Measurements from ENCODE around the gene SORL1-AS1.
A peak's percentile ranks its signal among the peaks of the same experiment; 100 is the strongest.

SORL1-AS1 gene

DNA sequence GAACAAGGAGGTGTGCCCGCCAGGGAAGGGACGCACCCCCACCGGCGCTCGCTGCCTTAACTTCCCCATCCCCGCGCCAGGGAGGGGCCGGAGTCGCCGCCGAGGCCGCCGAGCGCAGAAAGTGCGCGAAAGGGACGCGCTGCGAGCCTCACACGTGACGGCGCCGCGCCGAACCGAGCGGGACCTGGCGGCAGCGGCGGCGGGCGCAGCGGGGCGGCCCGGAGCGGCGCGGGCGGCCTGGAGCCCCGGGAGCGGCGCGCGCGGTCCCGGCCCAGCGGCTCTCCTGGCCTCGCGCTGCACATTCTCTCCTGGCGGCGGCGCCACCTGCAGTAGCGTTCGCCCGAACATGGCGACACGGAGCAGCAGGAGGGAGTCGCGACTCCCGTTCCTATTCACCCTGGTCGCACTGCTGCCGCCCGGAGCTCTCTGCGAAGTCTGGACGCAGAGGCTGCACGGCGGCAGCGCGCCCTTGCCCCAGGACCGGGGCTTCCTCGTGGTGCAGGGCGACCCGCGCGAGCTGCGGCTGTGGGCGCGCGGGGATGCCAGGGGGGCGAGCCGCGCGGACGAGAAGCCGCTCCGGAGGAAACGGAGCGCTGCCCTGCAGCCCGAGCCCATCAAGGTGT, 670 bp downstream of the SORL1-AS1 start, which contains the start of gene SORL1 (continued):
- TF ChIP-seq SMC3 (IDR thresholded peaks at IDR 0.05; ENCODE audit: borderline replicate concordance, low read length) = peak; percentile 52; the same call in 1 of the 2 replicates
- TF ChIP-seq TAF1 (IDR thresholded peaks at IDR 0.05; ENCODE audit: borderline replicate concordance, low read depth, low read length) = peak; percentile 71; the same call in 1 of the 2 replicates
- peak; percentile 82 for TF ChIP-seq DPF2 (IDR thresholded peaks at IDR 0.05)
- TF ChIP-seq SMAD5 (IDR thresholded peaks at IDR 0.05; ENCODE audit: low read depth) = 0 out of 2 replicates have a peak, but pooled peaks have one; percentile 4
- TF ChIP-seq, protein P1, sequence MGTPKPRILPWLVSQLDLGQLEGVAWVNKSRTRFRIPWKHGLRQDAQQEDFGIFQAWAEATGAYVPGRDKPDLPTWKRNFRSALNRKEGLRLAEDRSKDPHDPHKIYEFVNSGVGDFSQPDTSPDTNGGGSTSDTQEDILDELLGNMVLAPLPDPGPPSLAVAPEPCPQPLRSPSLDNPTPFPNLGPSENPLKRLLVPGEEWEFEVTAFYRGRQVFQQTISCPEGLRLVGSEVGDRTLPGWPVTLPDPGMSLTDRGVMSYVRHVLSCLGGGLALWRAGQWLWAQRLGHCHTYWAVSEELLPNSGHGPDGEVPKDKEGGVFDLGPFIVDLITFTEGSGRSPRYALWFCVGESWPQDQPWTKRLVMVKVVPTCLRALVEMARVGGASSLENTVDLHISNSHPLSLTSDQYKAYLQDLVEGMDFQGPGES (IDR thresholded peaks at IDR 0.05) = no peak
- TF ChIP-seq, protein P2, sequence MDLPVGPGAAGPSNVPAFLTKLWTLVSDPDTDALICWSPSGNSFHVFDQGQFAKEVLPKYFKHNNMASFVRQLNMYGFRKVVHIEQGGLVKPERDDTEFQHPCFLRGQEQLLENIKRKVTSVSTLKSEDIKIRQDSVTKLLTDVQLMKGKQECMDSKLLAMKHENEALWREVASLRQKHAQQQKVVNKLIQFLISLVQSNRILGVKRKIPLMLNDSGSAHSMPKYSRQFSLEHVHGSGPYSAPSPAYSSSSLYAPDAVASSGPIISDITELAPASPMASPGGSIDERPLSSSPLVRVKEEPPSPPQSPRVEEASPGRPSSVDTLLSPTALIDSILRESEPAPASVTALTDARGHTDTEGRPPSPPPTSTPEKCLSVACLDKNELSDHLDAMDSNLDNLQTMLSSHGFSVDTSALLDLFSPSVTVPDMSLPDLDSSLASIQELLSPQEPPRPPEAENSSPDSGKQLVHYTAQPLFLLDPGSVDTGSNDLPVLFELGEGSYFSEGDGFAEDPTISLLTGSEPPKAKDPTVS (IDR thresholded peaks at IDR 0.05; ENCODE audit: low read depth, low read length) = no peak
- no peak for TF ChIP-seq SREBF2 (IDR thresholded peaks at IDR 0.05; ENCODE audit: low read length)
- peak; percentile 94 for TF ChIP-seq YY1 (IDR thresholded peaks at IDR 0.05; ENCODE audit: low read depth, low read length)
- TF ChIP-seq HDAC6 (IDR thresholded peaks at IDR 0.05; ENCODE audit: unreplicated experiment) = peak; percentile 45
- peak; percentile 91 for TF ChIP-seq GATAD2B (conservative IDR thresholded peaks at IDR 0.05; ENCODE audit: low read depth)
- TF ChIP-seq POLR2AphosphoS2 (IDR thresholded peaks at IDR 0.05; ENCODE audit: low read depth, low read length) = peak; percentile 67; the same call in 1 of the 2 replicates
- TF ChIP-seq, protein P3, sequence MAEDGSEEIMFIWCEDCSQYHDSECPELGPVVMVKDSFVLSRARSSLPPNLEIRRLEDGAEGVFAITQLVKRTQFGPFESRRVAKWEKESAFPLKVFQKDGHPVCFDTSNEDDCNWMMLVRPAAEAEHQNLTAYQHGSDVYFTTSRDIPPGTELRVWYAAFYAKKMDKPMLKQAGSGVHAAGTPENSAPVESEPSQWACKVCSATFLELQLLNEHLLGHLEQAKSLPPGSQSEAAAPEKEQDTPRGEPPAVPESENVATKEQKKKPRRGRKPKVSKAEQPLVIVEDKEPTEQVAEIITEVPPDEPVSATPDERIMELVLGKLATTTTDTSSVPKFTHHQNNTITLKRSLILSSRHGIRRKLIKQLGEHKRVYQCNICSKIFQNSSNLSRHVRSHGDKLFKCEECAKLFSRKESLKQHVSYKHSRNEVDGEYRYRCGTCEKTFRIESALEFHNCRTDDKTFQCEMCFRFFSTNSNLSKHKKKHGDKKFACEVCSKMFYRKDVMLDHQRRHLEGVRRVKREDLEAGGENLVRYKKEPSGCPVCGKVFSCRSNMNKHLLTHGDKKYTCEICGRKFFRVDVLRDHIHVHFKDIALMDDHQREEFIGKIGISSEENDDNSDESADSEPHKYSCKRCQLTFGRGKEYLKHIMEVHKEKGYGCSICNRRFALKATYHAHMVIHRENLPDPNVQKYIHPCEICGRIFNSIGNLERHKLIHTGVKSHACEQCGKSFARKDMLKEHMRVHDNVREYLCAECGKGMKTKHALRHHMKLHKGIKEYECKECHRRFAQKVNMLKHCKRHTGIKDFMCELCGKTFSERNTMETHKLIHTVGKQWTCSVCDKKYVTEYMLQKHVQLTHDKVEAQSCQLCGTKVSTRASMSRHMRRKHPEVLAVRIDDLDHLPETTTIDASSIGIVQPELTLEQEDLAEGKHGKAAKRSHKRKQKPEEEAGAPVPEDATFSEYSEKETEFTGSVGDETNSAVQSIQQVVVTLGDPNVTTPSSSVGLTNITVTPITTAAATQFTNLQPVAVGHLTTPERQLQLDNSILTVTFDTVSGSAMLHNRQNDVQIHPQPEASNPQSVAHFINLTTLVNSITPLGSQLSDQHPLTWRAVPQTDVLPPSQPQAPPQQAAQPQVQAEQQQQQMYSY (CRISPR knock-in tag; IDR thresholded peaks at IDR 0.05) = peak; percentile 60; the same call in 1 of the 2 replicates
- no peak for TF ChIP-seq SREBF1 (IDR thresholded peaks at IDR 0.05; ENCODE audit: low read length)
- TF ChIP-seq, protein P4, sequence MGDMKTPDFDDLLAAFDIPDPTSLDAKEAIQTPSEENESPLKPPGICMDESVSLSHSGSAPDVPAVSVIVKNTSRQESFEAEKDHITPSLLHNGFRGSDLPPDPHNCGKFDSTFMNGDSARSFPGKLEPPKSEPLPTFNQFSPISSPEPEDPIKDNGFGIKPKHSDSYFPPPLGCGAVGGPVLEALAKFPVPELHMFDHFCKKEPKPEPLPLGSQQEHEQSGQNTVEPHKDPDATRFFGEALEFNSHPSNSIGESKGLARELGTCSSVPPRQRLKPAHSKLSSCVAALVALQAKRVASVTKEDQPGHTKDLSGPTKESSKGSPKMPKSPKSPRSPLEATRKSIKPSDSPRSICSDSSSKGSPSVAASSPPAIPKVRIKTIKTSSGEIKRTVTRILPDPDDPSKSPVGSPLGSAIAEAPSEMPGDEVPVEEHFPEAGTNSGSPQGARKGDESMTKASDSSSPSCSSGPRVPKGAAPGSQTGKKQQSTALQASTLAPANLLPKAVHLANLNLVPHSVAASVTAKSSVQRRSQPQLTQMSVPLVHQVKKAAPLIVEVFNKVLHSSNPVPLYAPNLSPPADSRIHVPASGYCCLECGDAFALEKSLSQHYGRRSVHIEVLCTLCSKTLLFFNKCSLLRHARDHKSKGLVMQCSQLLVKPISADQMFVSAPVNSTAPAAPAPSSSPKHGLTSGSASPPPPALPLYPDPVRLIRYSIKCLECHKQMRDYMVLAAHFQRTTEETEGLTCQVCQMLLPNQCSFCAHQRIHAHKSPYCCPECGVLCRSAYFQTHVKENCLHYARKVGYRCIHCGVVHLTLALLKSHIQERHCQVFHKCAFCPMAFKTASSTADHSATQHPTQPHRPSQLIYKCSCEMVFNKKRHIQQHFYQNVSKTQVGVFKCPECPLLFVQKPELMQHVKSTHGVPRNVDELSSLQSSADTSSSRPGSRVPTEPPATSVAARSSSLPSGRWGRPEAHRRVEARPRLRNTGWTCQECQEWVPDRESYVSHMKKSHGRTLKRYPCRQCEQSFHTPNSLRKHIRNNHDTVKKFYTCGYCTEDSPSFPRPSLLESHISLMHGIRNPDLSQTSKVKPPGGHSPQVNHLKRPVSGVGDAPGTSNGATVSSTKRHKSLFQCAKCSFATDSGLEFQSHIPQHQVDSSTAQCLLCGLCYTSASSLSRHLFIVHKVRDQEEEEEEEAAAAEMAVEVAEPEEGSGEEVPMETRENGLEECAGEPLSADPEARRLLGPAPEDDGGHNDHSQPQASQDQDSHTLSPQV (IDR thresholded peaks at IDR 0.05) = 0 out of 2 replicates have a peak, but pooled peaks have one; percentile 33
- peak; percentile 58; the same call in 1 of the 2 replicates for TF ChIP-seq NR2F1 (conservative IDR thresholded peaks at IDR 0.05)
- TF ChIP-seq TCF3 (IDR thresholded peaks at IDR 0.05; ENCODE audit: borderline replicate concordance, insufficient read depth, low read depth, low read length) = peak; percentile 55; the same call in 1 of the 2 replicates
- peak; percentile 23 to 86; a peak in 2 of 4 replicates for TF ChIP-seq BHLHE40 (IDR thresholded peaks at IDR 0.05; ENCODE audit: borderline replicate concordance in 1 of 2, low read depth in 2 of 2, low read length in 1 of 2)
- peak; percentile 33; the same call in 1 of the 2 replicates for TF ChIP-seq ZBED1 (IDR thresholded peaks at IDR 0.05; ENCODE audit: borderline replicate concordance)
- TF ChIP-seq POLR2A (IDR thresholded peaks at IDR 0.05; ENCODE audit: low read depth, low read length) = peak; percentile 87
- TF ChIP-seq IKZF1 (conservative IDR thresholded peaks at IDR 0.05) = peak; percentile 82
- peak; percentile 28; the same call in 1 of the 2 replicates for TF ChIP-seq CHD2 (IDR thresholded peaks at IDR 0.05; ENCODE audit: borderline replicate concordance, low read depth, low read length)
